Neural progenitor cell (in vitro differentiated cells): ENCODE data around the gene ARHGEF39.

Experiments
- EZH2 ChIP-seq: fragments of 200-600 bp; sonication (generic); IDR thresholded peaks from 2 replicates; pipeline ENCODE4 v1.6.1; 2017; ENCODE audit warnings: antibody characterized with exemption, mild to moderate bottlenecking, moderate library complexity
- EZH2phosphoT487 ChIP-seq: fragments of 200-600 bp; sonication (generic); IDR thresholded peaks from 2 replicates; pipeline ENCODE4 v1.6.1; 2017; ENCODE audit warnings: antibody characterized with exemption
- TF ChIP-seq, protein P1 (sequence below): fragments of 200-600 bp; sonication (generic); IDR thresholded peaks from 2 replicates; pipeline ENCODE4 v1.5.1; 2017; ENCODE audit warnings: antibody characterized with exemption, mild to moderate bottlenecking

DNA sequence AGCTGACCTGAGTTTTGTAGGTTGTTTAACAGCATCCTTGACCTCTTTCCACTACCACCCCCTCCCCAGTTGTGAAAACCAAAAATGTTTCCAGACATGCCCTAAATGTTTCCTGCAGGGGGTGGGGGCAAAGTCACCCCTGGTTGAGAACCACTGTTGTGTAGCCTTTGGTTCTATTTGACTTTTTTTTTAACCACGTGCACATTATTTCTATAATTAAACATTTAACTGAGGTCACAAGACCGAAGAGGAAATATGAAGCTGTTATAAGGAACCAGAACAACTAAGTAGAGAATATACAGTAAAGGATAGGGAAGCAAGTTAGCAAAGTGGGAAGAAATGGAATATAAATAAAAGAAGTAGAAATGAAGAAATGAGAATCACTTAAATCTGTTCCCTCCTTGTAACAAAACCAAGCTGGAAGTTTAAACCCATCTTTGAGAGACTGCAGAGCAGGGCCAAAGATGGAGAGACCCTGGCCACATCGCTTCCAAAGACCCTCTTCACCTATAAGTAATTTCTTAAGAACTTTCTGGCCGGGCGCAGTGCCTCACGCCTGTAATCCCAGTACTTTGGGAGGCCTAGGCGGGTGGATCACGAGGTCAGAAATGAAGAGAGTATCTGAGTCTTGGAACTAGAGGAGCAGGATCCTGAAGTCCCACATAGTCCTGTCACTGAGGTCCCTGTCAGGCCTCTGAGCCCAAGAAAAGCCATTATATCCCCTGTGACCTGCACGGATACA lies 28.7 kb downstream of the ARHGEF39 start:
- TF ChIP-seq, protein P1, sequence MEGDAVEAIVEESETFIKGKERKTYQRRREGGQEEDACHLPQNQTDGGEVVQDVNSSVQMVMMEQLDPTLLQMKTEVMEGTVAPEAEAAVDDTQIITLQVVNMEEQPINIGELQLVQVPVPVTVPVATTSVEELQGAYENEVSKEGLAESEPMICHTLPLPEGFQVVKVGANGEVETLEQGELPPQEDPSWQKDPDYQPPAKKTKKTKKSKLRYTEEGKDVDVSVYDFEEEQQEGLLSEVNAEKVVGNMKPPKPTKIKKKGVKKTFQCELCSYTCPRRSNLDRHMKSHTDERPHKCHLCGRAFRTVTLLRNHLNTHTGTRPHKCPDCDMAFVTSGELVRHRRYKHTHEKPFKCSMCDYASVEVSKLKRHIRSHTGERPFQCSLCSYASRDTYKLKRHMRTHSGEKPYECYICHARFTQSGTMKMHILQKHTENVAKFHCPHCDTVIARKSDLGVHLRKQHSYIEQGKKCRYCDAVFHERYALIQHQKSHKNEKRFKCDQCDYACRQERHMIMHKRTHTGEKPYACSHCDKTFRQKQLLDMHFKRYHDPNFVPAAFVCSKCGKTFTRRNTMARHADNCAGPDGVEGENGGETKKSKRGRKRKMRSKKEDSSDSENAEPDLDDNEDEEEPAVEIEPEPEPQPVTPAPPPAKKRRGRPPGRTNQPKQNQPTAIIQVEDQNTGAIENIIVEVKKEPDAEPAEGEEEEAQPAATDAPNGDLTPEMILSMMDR: no peak
- TF ChIP-seq EZH2: no peak
- no peak for TF ChIP-seq EZH2phosphoT487
